Testis (tissue), 3 donors: ENCODE measurements around the gene PAPSS2. TPM values are rescaled to one million over a fixed set of nuclear protein-coding genes. Genes with fewer than 3 reads are reported as not detected.

Source experiments
- DNase-seq: peaks from one replicate; pipeline ENCODE4 v3.0.0-alpha.2; 2019
- H3K27ac ChIP-seq, 2 donors: fragments of 200-600 bp; sonication (generic); one replicate each; pipeline ENCODE4 v1.5.1; 2019
- H3K27me3 ChIP-seq: fragments of 200-600 bp; sonication (generic); one replicate; pipeline ENCODE4 v1.5.1; 2019
- H3K36me3 ChIP-seq: fragments of 200-600 bp; sonication (generic); one replicate; pipeline ENCODE4 v1.5.1; 2017; ENCODE audit warnings: low read depth; ENCODE audit errors: missing control alignments
- H3K4me1 ChIP-seq: fragments of 200-600 bp; sonication (generic); one replicate; pipeline ENCODE4 v1.5.1; 2019
- H3K4me3 ChIP-seq, 2 donors: fragments of 200-600 bp; sonication (generic); one replicate each; pipeline ENCODE4 v1.5.1; 2017 to 2019
- H3K9me3 ChIP-seq: fragments of 200-600 bp; sonication (generic); one replicate; pipeline ENCODE4 v1.5.1; 2017
- POLR2A ChIP-seq: fragments of 450-650 bp; IDR thresholded peaks from one replicate; pipeline ENCODE4 v1.6.1; 2017; ENCODE audit warnings: antibody characterized with exemption, mild to moderate bottlenecking, moderate library complexity
- WGBS, 2 donors: methylation state at CpG; one replicate each; pipeline ENCODE4 v1.1.5; 2018; 5-methylcytosine and 5-hydroxymethylcytosine counted together
- intact Hi-C: fragments of 100-400 bp; cut with DNase I; formaldehyde crosslinking; loops from one replicate; pipeline ENCODE4 v1.15.1; 2023; ENCODE audit warnings: low total_unique reads
- polyA plus RNA-seq: library from polyadenylated mRNA; stranded (reverse); fragments of 350-450 nt; fragmentation: Illumina TruSeq; extraction: RNeasy Lipid Tissue Mini Kit (QIAGEN cat#74804); gene quantifications from one replicate; pipeline ENCODE4 v1.2.3, GENCODE V29; 2014; ENCODE audit warnings: low read depth, low replicate concordance; ENCODE audit not compliant: insufficient read depth
- total RNA-seq, 2 donors: library from RNA; depleted of rRNA; stranded (reverse); fragments of >200 nt; gene quantifications; one replicate each; pipeline ENCODE4 v1.2.3, GENCODE V29; 2016
- TF ChIP-seq, protein P1 (sequence below), 3 experiments: fragments of 450-650 bp in 2 of 3; fragments of 200-600 bp in 1 of 3; sonication (generic) in 1 of 3; IDR thresholded peaks; one replicate each; pipeline ENCODE4 v1.5.1; 2016 to 2019; ENCODE audit warnings: antibody characterized with exemption in 3 of 3, mild to moderate bottlenecking in 2 of 3, moderate library complexity in 1 of 3

The PAPSS2 gene
- total and polyA plus RNA-seq, 3 donors from 2014 or later = 4.6 to 20.1 (median 6.4) TPM

DNA sequence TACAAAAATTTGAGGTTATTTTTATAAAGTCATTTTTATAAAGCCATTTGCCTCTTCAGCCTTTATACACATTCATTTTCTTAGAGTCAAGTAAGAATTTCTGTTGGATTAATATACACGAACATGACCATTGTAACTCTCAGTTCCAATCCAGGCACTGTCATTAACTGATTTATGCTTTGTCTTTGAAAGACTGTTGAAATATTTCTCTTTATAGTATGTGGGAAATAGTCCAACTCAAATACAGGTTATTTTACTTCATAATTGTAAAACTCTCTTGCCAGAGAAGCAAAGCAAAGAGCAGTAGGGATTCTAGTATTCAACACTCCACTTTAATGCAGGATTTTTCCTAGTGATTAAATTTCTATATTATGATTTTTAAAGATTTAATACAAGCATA is 36.5 kb upstream of the PAPSS2 start:
- Histone ChIP-seq H3K36me3 (no peaks in the 10 kb centered on the region), H3K9me3 (no peaks in the 10 kb centered on the region), H3K4me1 (no peaks in the 10 kb centered on the region), H3K4me3 (no peak overlapping the region), H3K27me3 (no peaks in the 10 kb centered on the region), H3K27ac (no peak overlapping the region)
- 83 to 85% methylated on average over 1 of the region's 1 CpG for WGBS, 2 donors
- TF ChIP-seq, protein P1, sequence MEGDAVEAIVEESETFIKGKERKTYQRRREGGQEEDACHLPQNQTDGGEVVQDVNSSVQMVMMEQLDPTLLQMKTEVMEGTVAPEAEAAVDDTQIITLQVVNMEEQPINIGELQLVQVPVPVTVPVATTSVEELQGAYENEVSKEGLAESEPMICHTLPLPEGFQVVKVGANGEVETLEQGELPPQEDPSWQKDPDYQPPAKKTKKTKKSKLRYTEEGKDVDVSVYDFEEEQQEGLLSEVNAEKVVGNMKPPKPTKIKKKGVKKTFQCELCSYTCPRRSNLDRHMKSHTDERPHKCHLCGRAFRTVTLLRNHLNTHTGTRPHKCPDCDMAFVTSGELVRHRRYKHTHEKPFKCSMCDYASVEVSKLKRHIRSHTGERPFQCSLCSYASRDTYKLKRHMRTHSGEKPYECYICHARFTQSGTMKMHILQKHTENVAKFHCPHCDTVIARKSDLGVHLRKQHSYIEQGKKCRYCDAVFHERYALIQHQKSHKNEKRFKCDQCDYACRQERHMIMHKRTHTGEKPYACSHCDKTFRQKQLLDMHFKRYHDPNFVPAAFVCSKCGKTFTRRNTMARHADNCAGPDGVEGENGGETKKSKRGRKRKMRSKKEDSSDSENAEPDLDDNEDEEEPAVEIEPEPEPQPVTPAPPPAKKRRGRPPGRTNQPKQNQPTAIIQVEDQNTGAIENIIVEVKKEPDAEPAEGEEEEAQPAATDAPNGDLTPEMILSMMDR (IDR thresholded peaks at IDR 0.05) = no peak
- TF ChIP-seq POLR2A = no peak
- intact Hi-C loops = loop anchor here (5.0 kb wide), 1 partner anchor 61 kb away; no protein-coding TSS in a partner anchor
- no peak for DNase-seq

DNA sequence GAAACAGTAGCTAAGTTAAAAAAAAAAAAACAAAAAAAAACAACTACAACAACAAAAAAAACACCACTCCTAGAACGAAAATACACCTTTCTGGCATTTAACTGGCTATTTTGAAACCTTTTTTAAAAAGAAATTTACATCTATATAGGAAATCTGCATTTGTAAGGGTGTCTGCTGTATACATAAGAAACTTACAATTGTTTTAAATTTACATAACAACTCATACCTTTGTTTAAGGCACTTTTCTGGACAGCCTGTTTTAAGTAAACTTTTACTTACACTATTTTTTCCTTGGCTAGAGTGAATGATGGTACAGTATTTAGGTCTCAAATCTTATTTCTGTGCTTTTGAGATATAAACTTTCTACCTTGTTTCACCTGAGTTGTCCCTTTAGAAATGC is 34.0 kb upstream of the PAPSS2 start:
- Histone ChIP-seq H3K27ac (no peak overlapping the region), H3K4me1 (no peaks in the 10 kb centered on the region), H3K9me3 (no peaks in the 10 kb centered on the region), H3K36me3 (no peaks in the 10 kb centered on the region), H3K4me3 (no peak overlapping the region), H3K27me3 (no peaks in the 10 kb centered on the region)
- intact Hi-C loops = no loop called here
- DNase-seq = no peak
- TF ChIP-seq, protein P1 (IDR thresholded peaks at IDR 0.05) = no peak
- no peak for TF ChIP-seq POLR2A
- WGBS, 2 donors = 79 to 84% methylated on average over 1 of the region's 1 CpG

DNA sequence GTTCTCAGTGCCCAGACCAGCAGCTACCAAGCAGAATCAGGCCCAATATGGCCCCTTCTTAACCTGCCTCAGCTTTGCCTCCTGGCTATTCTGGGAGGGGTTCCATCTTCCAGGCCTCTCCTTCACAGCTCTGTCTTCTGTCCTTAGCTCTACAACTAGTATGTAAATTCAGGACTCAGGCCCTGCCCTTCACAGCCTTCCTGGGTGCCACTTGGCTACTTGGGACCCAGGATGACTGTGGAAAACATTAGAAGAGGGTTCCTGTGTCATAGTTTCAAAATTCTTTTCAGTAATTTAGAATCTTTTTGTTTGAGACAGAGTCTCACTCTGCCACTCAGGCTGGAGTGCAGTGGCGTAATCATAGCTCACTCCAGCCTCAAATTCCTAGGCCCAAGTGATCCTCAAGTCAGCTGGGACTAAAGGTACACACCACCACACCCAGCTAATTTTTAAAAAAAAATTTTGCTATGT is 33.2 kb upstream of the PAPSS2 start:
- Histone ChIP-seq H3K36me3 (no peaks in the 10 kb centered on the region), H3K27me3 (no peaks in the 10 kb centered on the region), H3K4me3 (no peak overlapping the region), H3K9me3 (no peaks in the 10 kb centered on the region), H3K4me1 (no peaks in the 10 kb centered on the region), H3K27ac (no peak overlapping the region)
- DNase-seq = no peak
- WGBS, 2 donors = 96 to 100% methylated on average over 1 of the region's 1 CpG
- TF ChIP-seq POLR2A = no peak
- TF ChIP-seq, protein P1 (IDR thresholded peaks at IDR 0.05) = no peak
- intact Hi-C loops = no loop called here

DNA sequence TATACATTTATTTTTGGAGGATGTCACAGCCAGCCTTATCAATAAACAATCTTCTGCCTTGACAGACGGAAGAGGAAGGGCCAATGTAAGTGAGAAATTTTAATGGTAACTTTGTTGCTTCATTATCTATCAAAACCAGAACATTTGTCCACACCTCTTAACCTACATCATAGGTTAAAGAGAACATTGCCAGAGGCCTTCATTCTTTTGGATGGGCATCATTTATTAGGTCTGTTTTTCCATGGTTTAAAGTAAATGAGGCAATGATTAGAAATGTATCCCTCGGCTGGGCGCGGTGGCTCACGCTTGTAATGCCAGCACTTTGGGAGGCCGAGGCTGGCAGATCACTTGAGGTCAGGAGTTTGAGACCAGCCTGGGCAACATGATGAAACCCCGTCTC is 29.5 kb upstream of the PAPSS2 start:
- H3K27me3 ChIP-seq = no peaks in the 10 kb centered on the region
- WGBS, 2 donors = 87 to 93% methylated on average over 7 of the region's 7 CpGs
- no peak overlapping the region for H3K27ac ChIP-seq
- no peak overlapping the region for H3K4me3 ChIP-seq
- H3K4me1 ChIP-seq = no peaks in the 10 kb centered on the region
- TF ChIP-seq, protein P1 (IDR thresholded peaks at IDR 0.05) = no peak
- TF ChIP-seq POLR2A = no peak
- no peak for DNase-seq
- H3K36me3 ChIP-seq = no peaks in the 10 kb centered on the region
- H3K9me3 ChIP-seq = no peaks in the 10 kb centered on the region
- intact Hi-C loops = no loop called here

DNA sequence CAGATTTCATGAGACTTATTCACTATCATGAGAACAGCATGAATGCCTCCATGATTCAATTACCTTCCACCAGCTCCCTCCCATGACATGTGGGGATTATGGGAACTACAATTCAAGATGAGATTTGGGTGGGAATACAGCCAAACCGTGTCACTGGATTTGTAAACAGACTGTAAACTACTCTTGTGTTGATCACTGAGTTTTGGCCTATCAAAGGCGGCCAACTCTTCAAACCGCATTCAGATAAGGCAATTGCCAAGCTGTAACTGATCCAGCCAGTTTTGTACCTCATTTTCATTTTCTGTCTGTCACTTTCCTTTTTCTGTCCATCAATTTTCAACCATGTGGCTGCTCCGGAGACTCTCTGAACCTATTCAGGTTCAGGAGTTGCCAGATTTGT is 27.2 kb upstream of the PAPSS2 start:
- Histone ChIP-seq H3K9me3 (no peaks in the 10 kb centered on the region), H3K36me3 (no peaks in the 10 kb centered on the region), H3K27me3 (no peaks in the 10 kb centered on the region), H3K4me3 (no peak overlapping the region), H3K27ac (no peak overlapping the region), H3K4me1 (no peaks in the 10 kb centered on the region)
- TF ChIP-seq, protein P1 (IDR thresholded peaks at IDR 0.05) = no peak
- no peak for TF ChIP-seq POLR2A
- 91% methylated on average over 4 of the region's 4 CpGs for WGBS, 2 donors
- DNase-seq = no peak
- intact Hi-C loops = no loop called here
